ENCODE results near the gene LAPTM5. TPM values are rescaled to one million over a fixed set of nuclear protein-coding genes. Genes with fewer than 3 reads are reported as not detected.

LAPTM5 gene
- total RNA-seq, 4 donors from 2014 or later = 21.1 to 67.8 (median 43.1) TPM

- H3K27ac ChIP-seq = peak overlapping the region in 3 of 4 donors; percentile 34 to 86 (median 72)
- DNase-seq (ENCODE audit: low spot score in 2 of 2) = no peak
- H3K4me3 ChIP-seq = peak overlapping the region in 2 of 4 donors; percentile 46 to 49
- peaks cover 0 to 49% (median 21%) of the 10 kb centered on the region in 4 donors for H3K4me1 ChIP-seq
- no peaks in the 10 kb centered on the region for H3K36me3 ChIP-seq
- TF ChIP-seq CTCF (IDR thresholded peaks at IDR 0.05) = no peak
- TF ChIP-seq EP300 (IDR thresholded peaks at IDR 0.05) = no peak
- no peak for TF ChIP-seq POLR2A (IDR thresholded peaks at IDR 0.05)
- WGBS, 2 donors = 82 to 90% methylated on average over 9 of the region's 9 CpGs
- no peaks in the 10 kb centered on the region for H3K9me3 ChIP-seq
- peaks cover 0 to 6% of the 10 kb centered on the region in 2 donors for H3K27me3 ChIP-seq
These were observed 2.8 kb downstream of the LAPTM5 start for GRCh38 chr1:30754684-30755171.

- H3K9me3 ChIP-seq = no peaks in the 10 kb centered on the region
- H3K27me3 ChIP-seq = peaks cover 0 to 6% of the 10 kb centered on the region in 2 donors
- H3K4me1 ChIP-seq = peaks cover 0 to 53% (median 32%) of the 10 kb centered on the region in 4 donors
- TF ChIP-seq POLR2A (IDR thresholded peaks at IDR 0.05) = no peak
- TF ChIP-seq CTCF (IDR thresholded peaks at IDR 0.05) = no peak
- peak; percentile 61 to 75 for TF ChIP-seq EP300 (IDR thresholded peaks at IDR 0.05)
- peak overlapping the region in 2 of 4 donors; percentile 46 to 49 for H3K4me3 ChIP-seq
- no peak for DNase-seq (ENCODE audit: low spot score in 2 of 2)
- H3K27ac ChIP-seq = peak overlapping the region in 3 of 4 donors; percentile 34 to 72 (median 52)
- no peaks in the 10 kb centered on the region for H3K36me3 ChIP-seq
- 73% methylated on average over 13 of the region's 13 CpGs for WGBS, 2 donors
These were observed 3.9 kb downstream of the LAPTM5 start for GRCh38 chr1:30753660-30754123.

GRCh38 chr1:30753118-30753517, 4.5 kb downstream of the LAPTM5 start:
- 74 to 75% methylated on average over 3 of the region's 3 CpGs for WGBS, 2 donors
- peak overlapping the region in 2 of 4 donors; percentile 32 to 72 for H3K27ac ChIP-seq
- no peaks in the 10 kb centered on the region for H3K36me3 ChIP-seq
- peak overlapping the region in 2 of 4 donors; percentile 2 to 11 for H3K4me3 ChIP-seq
- TF ChIP-seq POLR2A (IDR thresholded peaks at IDR 0.05) (no peak), CTCF (IDR thresholded peaks at IDR 0.05) (no peak), EP300 (IDR thresholded peaks at IDR 0.05) (no peak)
- H3K9me3 ChIP-seq = no peaks in the 10 kb centered on the region
- no peak for DNase-seq (ENCODE audit: low spot score in 2 of 2)
- peaks cover 0 to 55% (median 37%) of the 10 kb centered on the region in 4 donors for H3K4me1 ChIP-seq
- peaks cover 0 to 6% of the 10 kb centered on the region in 2 donors for H3K27me3 ChIP-seq

- WGBS, 2 donors = 76 to 77% methylated on average over 9 of the region's 9 CpGs
- Histone ChIP-seq H3K27me3 (peaks cover 0 to 6% of the 10 kb centered on the region in 2 donors), H3K9me3 (no peaks in the 10 kb centered on the region), H3K36me3 (no peaks in the 10 kb centered on the region), H3K4me3 (no peak overlapping the region), H3K27ac (peak overlapping the region in 1 of 4 donors; percentile 72), H3K4me1 (peaks cover 0 to 55% (median 36%) of the 10 kb centered on the region in 4 donors)
- no peak for DNase-seq (ENCODE audit: low spot score in 2 of 2)
- TF ChIP-seq CTCF (IDR thresholded peaks at IDR 0.05) (no peak), EP300 (IDR thresholded peaks at IDR 0.05) (no peak), POLR2A (IDR thresholded peaks at IDR 0.05) (no peak)
These were observed 5.0 kb downstream of the LAPTM5 start for GRCh38 chr1:30752651-30752908.

- 86 to 89% methylated on average over 8 of the region's 8 CpGs for WGBS, 2 donors
These were observed 5.5 kb downstream of the LAPTM5 start for GRCh38 chr1:30751830-30752650.

More at GRCh38 chr1:30751830-30752650, 5.5 kb downstream of the LAPTM5 start:
- H3K4me1 ChIP-seq = peaks cover 0 to 60% (median 31%) of the 10 kb centered on the region in 4 donors
- no peaks in the 10 kb centered on the region for H3K9me3 ChIP-seq
- H3K27ac ChIP-seq = peak overlapping the region in 2 of 4 donors; percentile 72 to 73
- H3K36me3 ChIP-seq = no peaks in the 10 kb centered on the region
- DNase-seq (ENCODE audit: low spot score in 2 of 2) = no peak
- TF ChIP-seq POLR2A (IDR thresholded peaks at IDR 0.05) = no peak
- no peak for TF ChIP-seq EP300 (IDR thresholded peaks at IDR 0.05)
- TF ChIP-seq CTCF (IDR thresholded peaks at IDR 0.05) = no peak
- H3K4me3 ChIP-seq = no peak overlapping the region
- peaks cover 0 to 6% of the 10 kb centered on the region in 2 donors for H3K27me3 ChIP-seq
